GM12873 (cell line): ENCODE results near the gene DAB2IP.

ENCODE experiments used
- TF ChIP-seq, protein P1 (sequence below): IDR thresholded peaks from 2 replicates; pipeline ENCODE4 v1.5.1; 2012; ENCODE audit warnings: low read depth, mild to moderate bottlenecking, moderate library complexity, low read length, control low read depth; ENCODE audit not compliant: insufficient read depth; ENCODE audit errors: missing control alignments

The DAB2IP gene

DNA sequence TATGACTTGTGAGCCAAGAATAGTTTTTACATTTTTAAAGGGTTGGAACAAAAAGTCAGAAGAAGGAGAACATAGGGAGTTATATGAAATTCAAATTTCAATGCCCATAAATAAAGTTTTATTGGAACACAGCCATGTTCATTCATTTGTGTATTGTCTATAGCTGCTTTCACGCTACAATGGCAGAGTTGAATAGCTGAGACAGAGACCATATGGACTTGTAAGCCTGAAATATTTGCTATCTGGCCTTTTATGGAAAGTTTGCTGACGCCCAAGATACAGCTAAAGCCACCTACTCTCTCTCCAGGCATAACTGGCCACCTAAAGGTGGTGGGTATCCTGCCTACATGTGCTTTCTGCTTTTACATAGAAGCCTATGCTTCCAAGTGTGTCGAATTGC is 10.9 kb downstream of the DAB2IP start:
- TF ChIP-seq, protein P1, sequence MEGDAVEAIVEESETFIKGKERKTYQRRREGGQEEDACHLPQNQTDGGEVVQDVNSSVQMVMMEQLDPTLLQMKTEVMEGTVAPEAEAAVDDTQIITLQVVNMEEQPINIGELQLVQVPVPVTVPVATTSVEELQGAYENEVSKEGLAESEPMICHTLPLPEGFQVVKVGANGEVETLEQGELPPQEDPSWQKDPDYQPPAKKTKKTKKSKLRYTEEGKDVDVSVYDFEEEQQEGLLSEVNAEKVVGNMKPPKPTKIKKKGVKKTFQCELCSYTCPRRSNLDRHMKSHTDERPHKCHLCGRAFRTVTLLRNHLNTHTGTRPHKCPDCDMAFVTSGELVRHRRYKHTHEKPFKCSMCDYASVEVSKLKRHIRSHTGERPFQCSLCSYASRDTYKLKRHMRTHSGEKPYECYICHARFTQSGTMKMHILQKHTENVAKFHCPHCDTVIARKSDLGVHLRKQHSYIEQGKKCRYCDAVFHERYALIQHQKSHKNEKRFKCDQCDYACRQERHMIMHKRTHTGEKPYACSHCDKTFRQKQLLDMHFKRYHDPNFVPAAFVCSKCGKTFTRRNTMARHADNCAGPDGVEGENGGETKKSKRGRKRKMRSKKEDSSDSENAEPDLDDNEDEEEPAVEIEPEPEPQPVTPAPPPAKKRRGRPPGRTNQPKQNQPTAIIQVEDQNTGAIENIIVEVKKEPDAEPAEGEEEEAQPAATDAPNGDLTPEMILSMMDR: no peak

DNA sequence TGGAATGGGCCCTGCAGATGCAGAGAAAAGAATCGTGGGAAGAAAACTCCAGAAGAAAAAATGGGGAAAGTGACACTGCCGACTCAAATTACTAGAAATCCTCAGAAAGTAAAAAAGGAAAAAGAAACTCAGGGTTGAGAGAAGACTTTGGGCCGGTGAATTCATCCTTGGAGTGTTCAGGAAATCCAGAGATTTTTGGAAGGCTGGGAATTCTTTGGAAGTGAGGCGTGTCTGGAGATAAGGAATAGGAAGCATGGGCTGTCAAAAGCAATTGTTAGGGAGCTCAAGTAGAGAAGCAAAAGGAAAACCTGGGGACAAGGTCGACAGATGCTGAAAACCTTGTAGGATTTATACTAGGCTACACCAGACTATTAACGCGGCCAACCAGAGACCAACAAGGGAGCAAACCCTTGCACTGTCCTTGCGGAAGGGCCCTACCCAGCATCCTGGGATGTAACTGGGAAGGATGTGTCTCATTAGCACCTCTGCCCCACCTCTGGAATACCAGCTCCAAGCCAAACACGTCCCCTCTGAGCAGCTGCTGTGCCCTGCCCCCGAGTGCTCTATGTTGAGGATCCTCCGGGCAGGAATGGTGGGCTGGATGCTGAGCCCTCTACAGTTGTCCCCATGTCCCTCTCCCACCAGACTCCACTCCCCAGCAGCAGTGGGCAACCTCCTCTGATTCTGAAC is 11.6 kb downstream of the DAB2IP start:
- TF ChIP-seq, protein P1: no peak

DNA sequence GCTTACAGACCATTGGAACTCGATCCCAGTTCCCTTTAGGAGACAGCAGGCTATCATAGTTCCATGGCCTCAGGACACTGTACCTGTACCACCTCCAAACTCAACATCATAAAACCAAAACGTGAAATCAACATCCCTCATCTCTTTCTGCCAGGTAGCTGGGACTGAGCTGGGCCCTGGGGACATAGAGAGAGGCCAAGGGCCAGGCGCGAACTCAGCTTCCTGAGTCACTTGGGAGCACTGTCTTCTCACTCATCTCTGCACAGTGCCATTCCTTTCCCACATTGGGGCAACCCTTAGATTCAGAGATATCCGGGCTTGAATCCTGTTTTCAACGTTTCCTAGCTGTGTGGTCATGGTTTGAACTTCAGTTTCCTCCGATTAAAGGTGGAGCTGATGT is 12.2 kb downstream of the DAB2IP start:
- TF ChIP-seq, protein P1: no peak

DNA sequence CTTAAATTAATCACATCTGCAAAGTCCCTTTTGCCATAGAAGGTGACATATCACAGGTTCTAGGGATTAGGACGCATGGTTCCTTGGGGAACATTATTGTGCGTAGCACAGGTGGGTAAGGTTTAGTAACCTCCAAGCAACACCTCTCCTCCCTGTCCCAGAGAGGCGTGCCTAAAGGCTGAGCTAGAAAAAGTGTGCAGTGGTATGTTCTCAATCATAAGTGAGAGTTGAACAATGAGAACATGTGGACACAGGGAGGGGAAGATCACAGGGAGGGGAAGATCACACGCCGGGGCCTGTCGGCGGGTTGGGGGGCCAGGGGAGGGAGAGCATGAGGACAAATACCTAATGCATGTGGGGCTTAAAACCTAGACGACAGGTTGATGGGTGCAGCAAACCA is 14.9 kb downstream of the DAB2IP start:
- TF ChIP-seq, protein P1: no peak

DNA sequence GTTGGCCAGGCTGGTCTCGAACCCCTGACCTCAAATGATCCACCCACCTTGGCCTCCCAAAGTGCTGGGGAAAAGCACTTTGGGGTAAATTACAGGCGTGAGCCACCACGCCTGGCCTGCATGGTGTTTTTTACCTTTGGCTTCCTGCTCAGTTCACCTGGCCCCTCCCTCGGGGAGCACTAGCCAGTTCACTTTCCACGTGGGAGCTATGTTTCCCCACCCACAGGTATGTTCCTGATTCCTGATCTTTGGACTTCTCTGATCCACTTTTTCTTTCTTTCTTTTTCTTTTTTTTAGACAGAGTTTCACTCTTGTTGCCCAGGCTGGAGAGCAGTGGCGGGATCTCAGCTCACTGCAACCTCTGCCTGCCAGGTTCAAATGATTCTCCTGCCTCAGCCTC is 15.8 kb downstream of the DAB2IP start:
- TF ChIP-seq, protein P1: no peak

DNA sequence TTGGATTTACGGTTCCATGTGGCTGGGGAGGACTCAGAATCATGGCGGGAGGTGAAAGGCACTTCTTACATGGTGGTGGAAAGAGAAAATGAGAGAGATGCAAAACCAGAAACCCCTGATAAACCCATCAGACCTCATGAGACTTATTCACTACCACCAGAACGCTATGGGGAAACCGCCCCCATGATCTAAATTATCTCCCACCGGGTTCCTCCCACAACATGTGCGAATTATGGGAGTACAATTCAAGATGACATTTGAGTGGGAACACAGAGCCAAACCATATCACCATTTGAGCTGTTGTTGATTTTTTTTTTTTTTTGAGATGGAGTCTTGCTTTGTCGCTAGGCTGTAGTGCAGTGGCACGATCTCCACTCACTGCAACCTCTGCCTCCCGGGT is 16.5 kb downstream of the DAB2IP start:
- TF ChIP-seq, protein P1: no peak

DNA sequence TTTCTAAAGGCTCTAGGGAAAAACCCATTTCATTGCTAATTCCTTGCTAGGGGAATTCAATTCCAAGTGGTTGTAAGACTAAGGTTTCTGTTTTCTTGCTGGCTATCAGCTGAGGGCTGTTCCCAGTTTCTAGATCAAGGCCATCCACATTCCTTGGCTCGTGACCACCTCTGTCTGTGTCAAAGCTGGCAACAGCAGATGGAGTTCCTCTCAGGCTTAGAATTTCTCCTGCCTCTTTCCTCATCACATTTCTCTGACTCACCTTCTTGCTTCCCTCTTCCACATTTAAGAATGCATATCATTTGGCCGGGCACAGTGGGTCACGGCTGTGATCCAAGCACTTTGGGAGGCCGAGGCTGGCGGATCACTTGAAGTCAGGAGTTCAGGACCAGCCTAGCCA is 19.0 kb downstream of the DAB2IP start:
- TF ChIP-seq, protein P1: no peak
